GM23248 (cell line): ENCODE data around the gene ANKRD11.

Experiments
- EZH2 ChIP-seq: fragments of 200-600 bp; sonication (generic); IDR thresholded peaks from 2 replicates; pipeline ENCODE4 v1.6.1; 2018; ENCODE audit warnings: antibody characterized with exemption, mild to moderate bottlenecking; ENCODE audit not compliant: insufficient read depth, poor library complexity, severe bottlenecking
- EZH2phosphoT487 ChIP-seq: fragments of 200-600 bp; sonication (generic); IDR thresholded peaks from 2 replicates; pipeline ENCODE4 v1.6.1; 2018; ENCODE audit warnings: antibody characterized with exemption, moderate library complexity, mild to moderate bottlenecking, low read depth; ENCODE audit not compliant: insufficient read depth

GRCh38 chr16:89295071-89295900 lies 195.1 kb downstream of the ANKRD11 start:
- no peak for TF ChIP-seq EZH2
- TF ChIP-seq EZH2phosphoT487, result no peak
